Neural progenitor cell (in vitro differentiated cells): ENCODE data around the gene CCT3. TPM values are rescaled to one million over a fixed set of nuclear protein-coding genes. Genes with fewer than 3 reads are reported as not detected.

Experiments used
- DNase-seq: peaks from one replicate; pipeline ENCODE4 v3.0.0-alpha.2; 2016; ENCODE audit warnings: low spot score
- H2AFZ ChIP-seq: fragments of 200-600 bp; sonication (generic); replicated peaks from 2 replicates; pipeline ENCODE4 v1.6.1; 2016; ENCODE audit warnings: antibody characterized with exemption
- H3F3A ChIP-seq: fragments of 200-600 bp; sonication (generic); 2 replicates; pipeline ENCODE4 v1.6.1; 2016; ENCODE audit warnings: antibody characterized with exemption, low read depth
- H3K27ac ChIP-seq: fragments of 200-600 bp; sonication (generic); 2 replicates; pipeline ENCODE4 v1.5.1; 2016; ENCODE audit warnings: mild to moderate bottlenecking
- H3K27me3 ChIP-seq: fragments of 200-600 bp; sonication (generic); 2 replicates; pipeline ENCODE4 v1.6.1; 2016; ENCODE audit warnings: mild to moderate bottlenecking, moderate library complexity
- H3K36me3 ChIP-seq: fragments of 200-600 bp; sonication (generic); 2 replicates; pipeline ENCODE4 v1.5.1; 2016
- H3K4me1 ChIP-seq: fragments of 200-600 bp; sonication (generic); 2 replicates; pipeline ENCODE4 v1.6.1; 2016; ENCODE audit warnings: mixed run types
- H3K4me2 ChIP-seq: fragments of 200-600 bp; sonication (generic); 2 replicates; pipeline ENCODE4 v1.6.1; 2016
- H3K4me3 ChIP-seq: fragments of 200-600 bp; sonication (generic); 2 replicates; pipeline ENCODE4 v1.5.1; 2016
- H3K79me2 ChIP-seq: fragments of 200-600 bp; sonication (generic); 2 replicates; pipeline ENCODE4 v1.6.1; 2016; ENCODE audit warnings: low read depth
- H3K9ac ChIP-seq: fragments of 200-600 bp; sonication (generic); 2 replicates; pipeline ENCODE4 v1.6.1; 2016
- H3K9me3 ChIP-seq: fragments of 200-600 bp; sonication (generic); 2 replicates; pipeline ENCODE4 v1.5.1; 2016; ENCODE audit warnings: low read depth
- H4K20me1 ChIP-seq: fragments of 200-600 bp; sonication (generic); 2 replicates; pipeline ENCODE4 v1.6.1; 2016; ENCODE audit warnings: low read depth
- H3K27ac Mint-ChIP-seq: 3 replicates; pipeline ENCODE4 v1.8.0; 2021; ENCODE audit warnings: mixed read lengths
- H3K27me3 Mint-ChIP-seq: 2 replicates; pipeline ENCODE4 v1.8.0; 2022; ENCODE audit warnings: low read depth, mild to moderate bottlenecking, inconsistent platforms, moderate library complexity, mixed read lengths; ENCODE audit not compliant: insufficient read depth
- H3K36me3 Mint-ChIP-seq: 3 replicates; pipeline ENCODE4 v1.8.0; 2021; ENCODE audit warnings: mixed read lengths
- H3K4me1 Mint-ChIP-seq: 3 replicates; pipeline ENCODE4 v1.8.0; 2021; ENCODE audit warnings: mixed read lengths
- H3K4me3 Mint-ChIP-seq: 3 replicates; pipeline ENCODE4 v1.8.0; 2021; ENCODE audit warnings: mild to moderate bottlenecking, moderate library complexity, mixed read lengths
- H3K9me3 Mint-ChIP-seq: 3 replicates; pipeline ENCODE4 v1.8.0; 2020; ENCODE audit warnings: mixed read lengths
- EZH2 ChIP-seq: fragments of 200-600 bp; sonication (generic); IDR thresholded peaks from 2 replicates; pipeline ENCODE4 v1.6.1; 2017; ENCODE audit warnings: antibody characterized with exemption, mild to moderate bottlenecking, moderate library complexity
- EZH2phosphoT487 ChIP-seq: fragments of 200-600 bp; sonication (generic); IDR thresholded peaks from 2 replicates; pipeline ENCODE4 v1.6.1; 2017; ENCODE audit warnings: antibody characterized with exemption
- total RNA-seq: library from RNA; depleted of rRNA; stranded (reverse); fragments of >200 nt; gene quantifications from 2 replicates; pipeline ENCODE4 v1.2.3, GENCODE V29; 2015; ENCODE audit warnings: low replicate concordance
- TF ChIP-seq, protein P1 (sequence below): fragments of 200-600 bp; sonication (generic); IDR thresholded peaks from 2 replicates; pipeline ENCODE4 v1.5.1; 2017; ENCODE audit warnings: antibody characterized with exemption, mild to moderate bottlenecking

The CCT3 gene
- total RNA-seq, 1 donor from 2014 or later: 434 TPM

DNA sequence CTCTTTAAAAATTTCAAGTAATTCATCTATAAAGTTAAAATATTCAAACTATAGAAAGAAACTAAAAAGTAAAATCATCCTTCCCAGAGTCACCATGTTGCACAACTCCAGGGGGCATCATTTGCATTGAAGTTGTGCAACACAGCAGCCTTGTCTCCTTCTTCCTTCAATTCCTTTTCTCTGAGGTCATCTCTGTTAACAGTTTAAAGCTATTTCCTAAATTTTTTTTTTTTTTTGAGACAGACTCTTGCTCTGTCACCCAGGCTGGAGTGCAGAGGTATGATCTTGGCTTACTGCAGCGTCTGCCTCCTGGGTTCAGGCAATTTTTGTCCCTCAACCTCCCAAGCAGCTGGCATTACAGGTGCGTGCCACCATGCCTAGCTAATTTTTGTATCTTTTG lies 38.1 kb upstream of the CCT3 start:
- Mint-ChIP-seq H3K36me3 (no peaks in the 10 kb centered on the region), H3K4me3 (no peak overlapping the region), H3K9me3 (no peaks in the 10 kb centered on the region), H3K4me1 (no peaks in the 10 kb centered on the region), H3K27ac (no peak overlapping the region), H3K27me3 (peaks cover 36% of the 10 kb centered on the region)
- no peaks in the 10 kb centered on the region for H3K9me3 ChIP-seq
- H3K9ac ChIP-seq: no peak overlapping the region
- H3K4me3 ChIP-seq: no peak overlapping the region
- H4K20me1 ChIP-seq: no peaks in the 10 kb centered on the region
- H3K4me2 ChIP-seq: no peak overlapping the region
- no peaks in the 10 kb centered on the region for H3K36me3 ChIP-seq
- no peak for DNase-seq
- H3K27ac ChIP-seq: no peak overlapping the region
- no peaks in the 10 kb centered on the region for H3K79me2 ChIP-seq
- no peaks in the 10 kb centered on the region for H3F3A ChIP-seq
- peaks cover 53% of the 10 kb centered on the region for H3K27me3 ChIP-seq
- H2AFZ ChIP-seq: no peak overlapping the region
- no peaks in the 10 kb centered on the region for H3K4me1 ChIP-seq
- TF ChIP-seq, protein P1, sequence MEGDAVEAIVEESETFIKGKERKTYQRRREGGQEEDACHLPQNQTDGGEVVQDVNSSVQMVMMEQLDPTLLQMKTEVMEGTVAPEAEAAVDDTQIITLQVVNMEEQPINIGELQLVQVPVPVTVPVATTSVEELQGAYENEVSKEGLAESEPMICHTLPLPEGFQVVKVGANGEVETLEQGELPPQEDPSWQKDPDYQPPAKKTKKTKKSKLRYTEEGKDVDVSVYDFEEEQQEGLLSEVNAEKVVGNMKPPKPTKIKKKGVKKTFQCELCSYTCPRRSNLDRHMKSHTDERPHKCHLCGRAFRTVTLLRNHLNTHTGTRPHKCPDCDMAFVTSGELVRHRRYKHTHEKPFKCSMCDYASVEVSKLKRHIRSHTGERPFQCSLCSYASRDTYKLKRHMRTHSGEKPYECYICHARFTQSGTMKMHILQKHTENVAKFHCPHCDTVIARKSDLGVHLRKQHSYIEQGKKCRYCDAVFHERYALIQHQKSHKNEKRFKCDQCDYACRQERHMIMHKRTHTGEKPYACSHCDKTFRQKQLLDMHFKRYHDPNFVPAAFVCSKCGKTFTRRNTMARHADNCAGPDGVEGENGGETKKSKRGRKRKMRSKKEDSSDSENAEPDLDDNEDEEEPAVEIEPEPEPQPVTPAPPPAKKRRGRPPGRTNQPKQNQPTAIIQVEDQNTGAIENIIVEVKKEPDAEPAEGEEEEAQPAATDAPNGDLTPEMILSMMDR: no peak
- TF ChIP-seq EZH2: no peak
- no peak for TF ChIP-seq EZH2phosphoT487

DNA sequence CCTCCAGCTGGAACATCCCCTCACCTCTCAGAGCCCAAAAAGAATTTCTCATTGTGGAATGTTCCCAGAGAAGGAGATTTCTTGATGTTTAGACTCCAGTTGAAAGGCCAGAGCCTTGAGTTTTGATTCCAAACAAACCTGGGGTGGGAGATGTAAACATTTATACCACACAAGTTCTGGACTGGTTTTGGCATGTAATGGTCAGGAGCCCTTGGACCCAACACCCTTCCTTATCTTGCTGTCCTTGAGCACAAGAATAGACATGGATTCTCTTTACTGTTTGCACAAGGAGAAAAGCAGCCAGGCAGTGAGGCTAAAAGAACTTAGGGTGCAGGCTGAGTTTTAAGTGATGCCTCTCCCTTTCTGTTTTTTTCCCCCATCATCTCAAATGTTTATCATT lies 35.5 kb upstream of the CCT3 start:
- no peak overlapping the region for H3K4me3 ChIP-seq
- no peak overlapping the region for H3K9ac ChIP-seq
- peaks cover 4% of the 10 kb centered on the region for H3K4me1 ChIP-seq
- no peaks in the 10 kb centered on the region for H3K79me2 ChIP-seq
- H3K4me2 ChIP-seq: no peak overlapping the region
- no peaks in the 10 kb centered on the region for H4K20me1 ChIP-seq
- Mint-ChIP-seq H3K9me3 (no peaks in the 10 kb centered on the region), H3K36me3 (no peaks in the 10 kb centered on the region), H3K4me1 (peaks cover 4% of the 10 kb centered on the region), H3K4me3 (no peak overlapping the region), H3K27me3 (peaks cover 45% of the 10 kb centered on the region), H3K27ac (no peak overlapping the region)
- H2AFZ ChIP-seq: no peak overlapping the region
- peaks cover 66% of the 10 kb centered on the region for H3K27me3 ChIP-seq
- no peak for DNase-seq
- no peaks in the 10 kb centered on the region for H3K9me3 ChIP-seq
- no peaks in the 10 kb centered on the region for H3K36me3 ChIP-seq
- no peak for TF ChIP-seq EZH2
- no peak for TF ChIP-seq EZH2phosphoT487
- TF ChIP-seq, protein P1: no peak
- no peaks in the 10 kb centered on the region for H3F3A ChIP-seq
- H3K27ac ChIP-seq: no peak overlapping the region

DNA sequence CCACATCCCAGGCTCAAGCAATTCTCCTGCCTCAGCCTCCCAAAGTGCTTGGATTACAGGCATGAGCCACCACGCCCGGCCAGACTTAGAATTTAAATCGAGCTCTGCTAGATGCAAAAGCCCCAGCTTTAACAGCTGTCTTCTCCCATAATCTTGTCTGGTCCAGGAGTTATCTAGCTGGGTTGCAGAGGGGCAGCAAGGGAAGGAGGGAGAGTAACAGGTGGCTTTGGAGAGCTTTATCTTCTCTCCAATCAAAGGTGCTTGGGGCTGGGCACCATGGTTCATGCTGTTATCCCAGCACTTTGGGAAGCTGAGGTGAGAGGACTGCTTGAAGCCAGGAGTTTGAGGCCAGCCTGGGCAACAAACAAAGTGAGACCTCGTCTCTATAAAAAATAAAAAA lies 34.8 kb upstream of the CCT3 start:
- Mint-ChIP-seq H3K9me3 (no peaks in the 10 kb centered on the region), H3K4me1 (peaks cover 4% of the 10 kb centered on the region), H3K27ac (no peak overlapping the region), H3K4me3 (no peak overlapping the region), H3K36me3 (no peaks in the 10 kb centered on the region), H3K27me3 (peaks cover 46% of the 10 kb centered on the region)
- Histone ChIP-seq H3K9me3 (no peaks in the 10 kb centered on the region), H3F3A (peaks cover 4% of the 10 kb centered on the region), H2AFZ (no peak overlapping the region), H3K4me3 (no peak overlapping the region), H3K36me3 (no peaks in the 10 kb centered on the region), H3K27me3 (peaks cover 71% of the 10 kb centered on the region), H3K79me2 (no peaks in the 10 kb centered on the region), H3K27ac (no peak overlapping the region), H3K4me1 (peaks cover 4% of the 10 kb centered on the region), H3K9ac (no peak overlapping the region), H4K20me1 (no peaks in the 10 kb centered on the region), H3K4me2 (no peak overlapping the region)
- no peak for DNase-seq
- no peak for TF ChIP-seq EZH2phosphoT487

DNA sequence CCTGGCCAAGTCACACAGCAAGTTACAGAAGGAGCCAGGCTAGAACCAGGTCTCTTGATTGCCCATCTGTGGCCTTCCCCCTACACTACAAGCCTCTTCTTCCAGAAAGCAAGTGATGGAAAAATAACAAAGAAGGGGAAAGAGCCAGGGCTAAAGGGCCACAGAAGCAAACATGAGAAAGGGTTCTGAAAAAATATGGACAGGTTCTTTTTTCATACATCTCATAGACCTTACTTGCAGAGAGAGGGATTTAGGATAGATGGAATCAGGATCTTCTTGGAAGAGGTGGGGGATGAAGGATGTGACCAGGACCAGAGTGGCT lies 34.1 kb upstream of the CCT3 start:
- Histone ChIP-seq H3K27me3 (peaks cover 75% of the 10 kb centered on the region), H3K36me3 (no peaks in the 10 kb centered on the region), H3K4me3 (no peak overlapping the region), H3K9ac (no peak overlapping the region), H2AFZ (no peak overlapping the region), H3K4me2 (no peak overlapping the region), H3K79me2 (no peaks in the 10 kb centered on the region), H3K4me1 (peaks cover 4% of the 10 kb centered on the region), H3K27ac (no peak overlapping the region), H4K20me1 (no peaks in the 10 kb centered on the region), H3F3A (peaks cover 8% of the 10 kb centered on the region), H3K9me3 (no peaks in the 10 kb centered on the region)
- H3K27me3 Mint-ChIP-seq: peaks cover 49% of the 10 kb centered on the region
- no peak for DNase-seq
- H3K4me1 Mint-ChIP-seq: peaks cover 4% of the 10 kb centered on the region
- H3K9me3 Mint-ChIP-seq: no peaks in the 10 kb centered on the region
- no peak overlapping the region for H3K4me3 Mint-ChIP-seq
- H3K27ac Mint-ChIP-seq: no peak overlapping the region
- TF ChIP-seq EZH2 (no peak), EZH2phosphoT487 (no peak)
- TF ChIP-seq, protein P1: no peak
- H3K36me3 Mint-ChIP-seq: no peaks in the 10 kb centered on the region
